ENCODE data around the gene ZNF385C. TPM values are rescaled to one million over a fixed set of nuclear protein-coding genes. Genes with fewer than 3 reads are reported as not detected.
"Not testable (repeated sequence)": the region's sequence is repeated elsewhere in the genome, so short reads cannot be mapped to it uniquely, and the experiment has no call there.

Gene ZNF385C
- total RNA-seq, 1 experiment from 2014 or later: 0.26 TPM

- Mint-ChIP-seq H3K9me3 (ENCODE audit: unreplicated experiment) (no peaks in the 10 kb centered on the region), H3K4me1 (ENCODE audit: insufficient read depth, unreplicated experiment) (peaks cover 22% of the 10 kb centered on the region), H3K36me3 (ENCODE audit: insufficient read depth, unreplicated experiment) (peaks cover 43% of the 10 kb centered on the region), H3K27me3 (ENCODE audit: insufficient read depth, unreplicated experiment) (no peaks in the 10 kb centered on the region), H3K27ac (ENCODE audit: low read depth, unreplicated experiment) (peak overlapping the region; percentile 66), H3K4me3 (ENCODE audit: unreplicated experiment) (no peak overlapping the region)
- intact Hi-C loops (cut with micrococcal nuclease): no loop called here
- no peak for DNase-seq (ENCODE audit: unreplicated experiment)
- no TSS peak for BruUV-seq (replicated peaks)
- POLR2A ChIA-PET: interaction anchor here (0.6 to 1.9 kb wide), 3 partner anchors 89 to 530 kb away, joined by 3 to 5 read pairs (median 3); partner anchors contain the start of gene KAT2A
- CTCF ChIA-PET: interaction anchor here (0.6 to 3.5 kb wide), 16 partner anchors 10 to 934 kb away, joined by 3 to 22 read pairs (median 3); no protein-coding TSS in a partner anchor
- no peak for TF ChIP-seq CTCF (IDR thresholded peaks at IDR 0.05; ENCODE audit: unreplicated experiment)
These were observed 74.5 kb downstream of the ZNF385C start for GRCh38 chr17:42023524-42024349.

GRCh38 chr17:42020845-42021244 is 77.4 kb downstream of the ZNF385C start:
- peak overlapping the region; percentile 86 for H3K4me3 Mint-ChIP-seq (ENCODE audit: unreplicated experiment)
- TSS peak; percentile 32 for BruUV-seq (replicated peaks)
- peak overlapping the region; percentile 89 for H3K27ac Mint-ChIP-seq (ENCODE audit: low read depth, unreplicated experiment)
- H3K27me3 Mint-ChIP-seq (ENCODE audit: insufficient read depth, unreplicated experiment); H3K9me3 Mint-ChIP-seq (ENCODE audit: unreplicated experiment); DNase-seq (ENCODE audit: unreplicated experiment); intact Hi-C loops (cut with micrococcal nuclease): not testable (repeated sequence)
- ChIA-PET CTCF (interaction anchor here (0.6 to 2.2 kb wide), 8 partner anchors 18 to 509 kb away, joined by 3 to 14 read pairs (median 4); partner anchors contain the start of gene JUP), POLR2A (interaction anchor here (0.6 to 6.8 kb wide), 10 partner anchors 14 to 978 kb away, joined by 3 to 138 read pairs (median 4); partner anchors contain the start of genes ACLY, CNP, KAT2A and ODAD4)
- peaks cover 31% of the 10 kb centered on the region for H3K4me1 Mint-ChIP-seq (ENCODE audit: insufficient read depth, unreplicated experiment)
- H3K36me3 Mint-ChIP-seq (ENCODE audit: insufficient read depth, unreplicated experiment): peaks cover 36% of the 10 kb centered on the region

- Mint-ChIP-seq H3K4me3 (ENCODE audit: unreplicated experiment) (peak within 1 kb of the TSS; percentile 99), H3K9me3 (ENCODE audit: unreplicated experiment) (no peaks in the 10 kb centered on the region), H3K27me3 (ENCODE audit: insufficient read depth, unreplicated experiment) (no peaks in the 10 kb centered on the region), H3K36me3 (ENCODE audit: insufficient read depth, unreplicated experiment) (peaks cover 38% of the 10 kb centered on the region), H3K4me1 (ENCODE audit: insufficient read depth, unreplicated experiment) (peaks cover 27% of the 10 kb centered on the region), H3K27ac (ENCODE audit: low read depth, unreplicated experiment) (peak within 1 kb of the TSS; percentile 99)
- intact Hi-C loops (cut with micrococcal nuclease): no loop called here
- no TSS peak for BruUV-seq (replicated peaks)
- ChIA-PET CTCF (interaction anchor here (0.6 to 2.2 kb wide), 21 partner anchors 17 to 1186 kb away, joined by 3 to 14 read pairs (median 4); partner anchors contain the start of genes BECN1, JUP, ODAD4 and RAB5C), POLR2A (interaction anchor here (0.7 to 6.8 kb wide), 14 partner anchors 8 to 979 kb away, joined by 3 to 138 read pairs (median 4); partner anchors contain the start of genes ACLY, C17orf113, CNP and HSPB9)
- peak; percentile 87 for DNase-seq (ENCODE audit: unreplicated experiment)
- TF ChIP-seq CTCF (IDR thresholded peaks at IDR 0.05; ENCODE audit: unreplicated experiment): peak; percentile 88
These were observed 78.5 kb downstream of the ZNF385C start, which contains the start of gene NKIRAS2 for GRCh38 chr17:42019509-42020404. Gene NKIRAS2 (plus strand): TSS chr17:42020090. CDS start chr17:42021578, 1,488 bp downstream.

GRCh38 chr17:42018988-42019387 is 79.3 kb downstream of the ZNF385C start:
- no peak for TF ChIP-seq CTCF (IDR thresholded peaks at IDR 0.05; ENCODE audit: unreplicated experiment)
- peaks cover 33% of the 10 kb centered on the region for H3K36me3 Mint-ChIP-seq (ENCODE audit: insufficient read depth, unreplicated experiment)
- ChIA-PET POLR2A (interaction anchor here (1.1 to 6.8 kb wide), 6 partner anchors 10 to 135 kb away, joined by 3 to 138 read pairs (median 6); partner anchors contain the start of genes CNP and ODAD4), CTCF (interaction anchor here (0.6 to 1.7 kb wide), 11 partner anchors 10 to 1187 kb away, joined by 3 to 5 read pairs (median 3); partner anchors contain the start of gene RAB5C)
- no peaks in the 10 kb centered on the region for H3K9me3 Mint-ChIP-seq (ENCODE audit: unreplicated experiment)
- H3K4me3 Mint-ChIP-seq (ENCODE audit: unreplicated experiment): peak overlapping the region; percentile 99
- peak overlapping the region; percentile 99 for H3K27ac Mint-ChIP-seq (ENCODE audit: low read depth, unreplicated experiment)
- intact Hi-C loops (cut with micrococcal nuclease): no loop called here
- H3K27me3 Mint-ChIP-seq (ENCODE audit: insufficient read depth, unreplicated experiment): no peaks in the 10 kb centered on the region
- no peak for DNase-seq (ENCODE audit: unreplicated experiment)
- peaks cover 24% of the 10 kb centered on the region for H3K4me1 Mint-ChIP-seq (ENCODE audit: insufficient read depth, unreplicated experiment)
- no TSS peak for BruUV-seq (replicated peaks)

Data from MCF 10A (cell line).